Parathyroid adenoma (tissue), 2 donors: Measurements from ENCODE around the gene SPPL3.

Source experiments
- H2AFZ ChIP-seq: fragments of 300-600 bp; sonication (generic); one replicate; pipeline ENCODE4 v1.7.0; 2017; ENCODE audit warnings: antibody characterized with exemption, mild to moderate bottlenecking
- H3K27ac ChIP-seq: fragments of 300-600 bp; sonication (generic); one replicate; pipeline ENCODE4 v1.7.0; 2017
- H3K27me3 ChIP-seq: fragments of 300-600 bp; sonication (generic); one replicate; pipeline ENCODE4 v1.7.0; 2017; ENCODE audit warnings: low read length; ENCODE audit not compliant: control insufficient read depth, insufficient read depth
- H3K36me3 ChIP-seq: fragments of 300-600 bp; sonication (generic); one replicate; pipeline ENCODE4 v1.7.0; 2017; ENCODE audit warnings: low read length; ENCODE audit not compliant: control insufficient read depth, insufficient read depth
- H3K4me1 ChIP-seq: fragments of 300-600 bp; sonication (generic); one replicate; pipeline ENCODE4 v1.7.0; 2017; ENCODE audit warnings: control low read depth
- H3K4me2 ChIP-seq: fragments of 300-600 bp; sonication (generic); one replicate; pipeline ENCODE4 v1.7.0; 2017; ENCODE audit warnings: low read length
- H3K4me3 ChIP-seq: fragments of 300-600 bp; sonication (generic); one replicate; pipeline ENCODE4 v1.7.0; 2017; ENCODE audit warnings: low read depth, low read length
- H3K79me2 ChIP-seq: fragments of 300-600 bp; sonication (generic); one replicate; pipeline ENCODE4 v1.7.0; 2017; ENCODE audit warnings: control low read depth
- H3K9ac ChIP-seq: fragments of 300-600 bp; sonication (generic); one replicate; pipeline ENCODE4 v1.7.0; 2017; ENCODE audit warnings: mild to moderate bottlenecking
- H3K9me3 ChIP-seq: fragments of 300-600 bp; sonication (generic); one replicate; pipeline ENCODE4 v1.7.0; 2017; ENCODE audit warnings: low read length; ENCODE audit not compliant: control insufficient read depth
- TF ChIP-seq, protein P1 (sequence below): fragments of 300-600 bp; sonication (generic); IDR thresholded peaks from one replicate; pipeline ENCODE4 v1.7.0; 2017; ENCODE audit warnings: antibody characterized with exemption, mild to moderate bottlenecking
- donor health status: primary hyperparathyroidism.

Gene SPPL3

DNA sequence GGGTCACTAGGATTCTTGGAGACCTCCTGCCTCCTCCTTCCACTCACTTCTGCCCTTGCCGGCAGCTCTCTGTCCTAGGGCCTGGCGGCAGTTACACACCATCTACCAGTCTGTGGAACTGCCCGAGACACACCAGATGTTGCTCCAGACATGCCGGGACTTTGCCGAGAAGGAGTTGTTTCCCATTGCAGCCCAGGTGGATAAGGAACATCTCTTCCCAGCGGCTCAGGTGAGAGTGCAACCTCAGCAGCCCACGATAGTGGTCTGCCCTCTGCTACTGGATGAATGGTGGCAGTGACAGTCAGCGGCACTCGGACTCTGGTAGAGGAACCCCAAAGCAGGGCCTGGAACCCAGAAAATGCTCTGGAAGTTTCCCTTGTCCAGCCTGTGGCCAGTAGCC, 177.2 kb downstream of the SPPL3 start:
- no peak overlapping the region for H3K4me2 ChIP-seq
- no peak overlapping the region for H3K4me3 ChIP-seq
- no peaks in the 10 kb centered on the region for H3K36me3 ChIP-seq
- TF ChIP-seq, protein P1, sequence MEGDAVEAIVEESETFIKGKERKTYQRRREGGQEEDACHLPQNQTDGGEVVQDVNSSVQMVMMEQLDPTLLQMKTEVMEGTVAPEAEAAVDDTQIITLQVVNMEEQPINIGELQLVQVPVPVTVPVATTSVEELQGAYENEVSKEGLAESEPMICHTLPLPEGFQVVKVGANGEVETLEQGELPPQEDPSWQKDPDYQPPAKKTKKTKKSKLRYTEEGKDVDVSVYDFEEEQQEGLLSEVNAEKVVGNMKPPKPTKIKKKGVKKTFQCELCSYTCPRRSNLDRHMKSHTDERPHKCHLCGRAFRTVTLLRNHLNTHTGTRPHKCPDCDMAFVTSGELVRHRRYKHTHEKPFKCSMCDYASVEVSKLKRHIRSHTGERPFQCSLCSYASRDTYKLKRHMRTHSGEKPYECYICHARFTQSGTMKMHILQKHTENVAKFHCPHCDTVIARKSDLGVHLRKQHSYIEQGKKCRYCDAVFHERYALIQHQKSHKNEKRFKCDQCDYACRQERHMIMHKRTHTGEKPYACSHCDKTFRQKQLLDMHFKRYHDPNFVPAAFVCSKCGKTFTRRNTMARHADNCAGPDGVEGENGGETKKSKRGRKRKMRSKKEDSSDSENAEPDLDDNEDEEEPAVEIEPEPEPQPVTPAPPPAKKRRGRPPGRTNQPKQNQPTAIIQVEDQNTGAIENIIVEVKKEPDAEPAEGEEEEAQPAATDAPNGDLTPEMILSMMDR, result no peak
- H3K27ac ChIP-seq, result no peak overlapping the region
- no peaks in the 10 kb centered on the region for H3K79me2 ChIP-seq
- no peaks in the 10 kb centered on the region for H3K9me3 ChIP-seq
- no peak overlapping the region for H2AFZ ChIP-seq
- H3K9ac ChIP-seq, result no peak overlapping the region
- no peaks in the 10 kb centered on the region for H3K27me3 ChIP-seq
- no peaks in the 10 kb centered on the region for H3K4me1 ChIP-seq

DNA sequence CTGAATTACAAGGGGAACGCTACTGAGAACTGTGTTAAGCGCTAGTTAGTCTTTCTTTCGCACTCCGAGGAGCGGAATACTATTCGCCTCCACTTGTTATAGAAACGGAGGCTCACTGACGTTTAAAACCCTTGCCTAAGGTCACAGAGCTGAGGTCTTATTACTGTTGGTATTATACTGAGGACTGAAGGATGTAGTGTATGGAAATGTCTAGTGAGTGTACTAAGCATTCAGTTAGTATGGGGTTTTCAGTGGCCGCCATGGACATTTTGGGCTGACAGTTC, 177.7 kb downstream of the SPPL3 start:
- Histone ChIP-seq H3K79me2 (no peaks in the 10 kb centered on the region), H3K27me3 (no peaks in the 10 kb centered on the region), H3K36me3 (no peaks in the 10 kb centered on the region), H3K9me3 (no peaks in the 10 kb centered on the region), H3K9ac (no peak overlapping the region), H3K4me3 (no peak overlapping the region), H3K4me2 (peak overlapping the region; percentile 72), H3K27ac (no peak overlapping the region), H3K4me1 (no peaks in the 10 kb centered on the region), H2AFZ (no peak overlapping the region)
- TF ChIP-seq, protein P1, result no peak

DNA sequence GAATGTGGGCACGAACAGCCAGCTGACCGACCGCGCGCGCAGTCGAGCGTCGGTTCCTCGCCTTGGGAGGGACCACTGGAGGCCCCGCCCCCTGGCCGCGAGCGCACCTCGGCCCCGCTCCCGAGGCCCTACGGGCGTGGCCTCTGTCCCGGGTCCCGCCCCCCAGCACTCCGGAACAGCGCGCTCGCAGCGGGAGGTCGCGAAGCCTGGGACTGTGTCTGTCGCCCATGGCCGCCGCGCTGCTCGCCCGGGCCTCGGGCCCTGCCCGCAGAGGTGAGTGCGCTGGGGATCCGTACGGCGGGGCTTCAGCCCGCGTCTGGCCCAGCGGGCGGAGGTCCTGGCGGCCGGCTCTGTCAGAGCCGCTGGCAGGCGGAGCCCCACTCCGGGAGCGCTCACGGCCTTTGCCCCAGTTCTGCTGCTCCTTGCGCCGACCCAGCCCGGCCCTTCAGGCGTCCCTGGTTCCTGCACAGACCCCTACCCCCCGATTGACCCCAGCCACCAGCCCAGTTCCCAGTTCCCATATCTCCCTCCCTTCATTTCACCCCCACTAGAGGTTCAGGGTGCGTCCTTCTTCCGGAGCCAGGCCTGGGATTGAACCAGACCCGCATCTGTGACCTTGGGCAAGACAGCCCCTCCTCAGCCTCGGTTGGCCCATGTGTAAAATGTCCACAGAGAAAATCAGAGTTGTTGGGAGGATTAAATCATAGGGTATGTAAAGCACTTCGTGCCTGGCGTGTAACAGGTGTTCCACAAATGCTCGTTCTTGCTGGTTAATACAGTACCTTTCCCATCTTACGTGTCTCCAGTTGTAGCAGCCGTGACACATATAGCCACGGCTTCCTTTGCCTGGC, 178.3 kb downstream of the SPPL3 start, which contains the start of gene ACADS:
Gene ACADS, plus strand, starts transcription at position 168 of the 851 bp plus-strand sequence. Its CDS starts 60 bp downstream, at position 228.
- no peaks in the 10 kb centered on the region for H3K36me3 ChIP-seq
- TF ChIP-seq, protein P1, result no peak
- no peaks in the 10 kb centered on the region for H3K27me3 ChIP-seq
- H3K27ac ChIP-seq, result peak within 1 kb of the TSS; percentile 12
- H3K9ac ChIP-seq, result no peak within 1 kb of the TSS
- peak within 1 kb of the TSS; percentile 72 for H3K4me2 ChIP-seq
- peak within 1 kb of the TSS; percentile 55 for H3K4me3 ChIP-seq
- peak within 1 kb of the TSS; percentile 94 for H2AFZ ChIP-seq
- no peaks in the 10 kb centered on the region for H3K79me2 ChIP-seq
- H3K4me1 ChIP-seq, result no peaks in the 10 kb centered on the region
- H3K9me3 ChIP-seq, result no peaks in the 10 kb centered on the region

DNA sequence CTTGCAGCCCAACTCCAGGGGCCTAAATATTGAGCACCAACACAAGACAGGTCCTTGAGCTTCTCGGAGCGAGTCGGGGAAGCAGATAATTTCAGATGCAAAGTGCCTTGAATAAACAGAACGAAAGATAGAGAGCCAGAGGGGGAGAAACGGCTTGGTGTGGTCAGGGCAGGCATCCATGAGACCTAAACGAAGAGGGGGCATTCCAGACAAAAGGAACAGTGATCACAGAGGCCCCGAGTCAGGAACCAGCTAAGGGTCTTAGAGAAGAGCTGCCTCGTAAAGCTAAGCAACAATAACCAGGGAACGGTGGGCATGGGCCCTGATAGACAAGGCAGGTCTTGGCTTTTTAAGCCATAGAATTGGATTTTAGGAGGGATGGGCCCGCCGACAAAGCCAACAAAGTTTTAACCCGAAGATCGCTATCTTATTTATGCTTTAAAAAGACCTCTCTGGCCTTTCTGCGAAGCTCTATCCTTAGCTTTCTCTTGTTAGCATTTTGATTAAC, 179.0 kb downstream of the SPPL3 start:
- Histone ChIP-seq H3K9me3 (no peaks in the 10 kb centered on the region), H3K9ac (no peak overlapping the region), H3K4me1 (no peaks in the 10 kb centered on the region), H2AFZ (peak overlapping the region; percentile 94), H3K4me3 (peak overlapping the region; percentile 55), H3K27ac (no peak overlapping the region), H3K36me3 (no peaks in the 10 kb centered on the region), H3K4me2 (peak overlapping the region; percentile 72), H3K27me3 (no peaks in the 10 kb centered on the region), H3K79me2 (no peaks in the 10 kb centered on the region)
- TF ChIP-seq, protein P1, result no peak

DNA sequence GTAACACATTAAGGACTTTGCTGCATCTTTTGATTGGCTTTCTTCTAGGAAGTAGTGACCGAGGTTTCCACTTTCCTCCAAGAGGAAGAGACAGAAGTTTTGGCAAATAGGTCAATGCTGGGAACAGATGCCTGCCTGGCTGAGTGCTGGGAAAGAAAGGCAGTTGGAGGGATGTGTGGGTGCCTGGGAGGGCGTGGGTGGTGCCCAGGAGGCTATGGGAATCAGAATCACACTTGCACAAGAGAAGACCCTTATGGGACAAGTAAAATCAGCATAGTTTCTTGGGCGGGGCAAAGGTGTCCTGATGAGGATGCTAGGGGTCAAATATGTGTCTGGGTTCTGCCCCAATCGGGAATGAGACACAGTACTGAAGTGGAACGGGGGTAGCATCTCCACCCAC, 179.4 kb downstream of the SPPL3 start:
- no peak overlapping the region for H2AFZ ChIP-seq
- no peaks in the 10 kb centered on the region for H3K79me2 ChIP-seq
- no peak overlapping the region for H3K27ac ChIP-seq
- H3K9ac ChIP-seq, result no peak overlapping the region
- H3K4me3 ChIP-seq, result no peak overlapping the region
- no peaks in the 10 kb centered on the region for H3K9me3 ChIP-seq
- no peaks in the 10 kb centered on the region for H3K36me3 ChIP-seq
- H3K4me1 ChIP-seq, result no peaks in the 10 kb centered on the region
- TF ChIP-seq, protein P1, result no peak
- H3K4me2 ChIP-seq, result no peak overlapping the region
- H3K27me3 ChIP-seq, result no peaks in the 10 kb centered on the region
